Cardiac muscle cell (in vitro differentiated cells and primary cell): ENCODE data around the gene TTC1. TPM values are rescaled to one million over a fixed set of nuclear protein-coding genes. Genes with fewer than 3 reads are reported as not detected.

ENCODE experiments used
- DNase-seq, 2 donors: peaks; one replicate each; pipeline versions ENCODE4 v3.0.0 to v3.0.0-alpha.2; 2010 to 2017; ENCODE audit warnings: low read depth in 1 of 2, low spot score in 1 of 2
- H3K27ac ChIP-seq: fragments of 200-600 bp; sonication (generic); 2 replicates; pipeline ENCODE4 v1.5.1; 2016
- H3K27me3 ChIP-seq: fragments of 200-600 bp; sonication (generic); 2 replicates; pipeline ENCODE4 v1.6.0; 2016; ENCODE audit warnings: control low read depth
- H3K36me3 ChIP-seq: fragments of 200-600 bp; sonication (generic); 2 replicates; pipeline ENCODE4 v1.5.1; 2016; ENCODE audit warnings: control low read depth
- H3K4me1 ChIP-seq: fragments of 200-600 bp; sonication (generic); 2 replicates; pipeline ENCODE4 v1.8.1; 2017; ENCODE audit warnings: low read depth, mild to moderate bottlenecking, mixed run types
- H3K4me3 ChIP-seq: fragments of 200-600 bp; sonication (generic); 2 replicates; pipeline ENCODE4 v1.5.1; 2016; ENCODE audit warnings: mild to moderate bottlenecking
- H3K9me3 ChIP-seq: fragments of 200-600 bp; sonication (generic); 2 replicates; pipeline ENCODE4 v1.5.1; 2017; ENCODE audit warnings: low read depth, mild to moderate bottlenecking, control low read depth
- CTCF ChIP-seq: IDR thresholded peaks from 2 replicates; pipeline ENCODE4 v1.5.1; 2012; ENCODE audit warnings: low read depth, mild to moderate bottlenecking, low read length
- polyA plus RNA-seq: library from polyadenylated mRNA; unstranded; fragments of >200 nt; fragmentation: Nextera tagmentation; extraction: Ambion mirVana; gene quantifications from 2 replicates; pipeline ENCODE4 v1.2.1, GENCODE V29; 2016
- total RNA-seq: library from RNA; depleted of rRNA; stranded (reverse); fragments of >200 nt; gene quantifications from 2 replicates; pipeline ENCODE4 v1.2.3, GENCODE V29; 2016

Gene TTC1
- total and polyA plus RNA-seq, 2 experiments from 2014 or later: 28.1 to 54.6 TPM

- Histone ChIP-seq H3K27me3 (no peaks in the 10 kb centered on the region), H3K9me3 (no peaks in the 10 kb centered on the region), H3K4me3 (no peak overlapping the region), H3K4me1 (no peaks in the 10 kb centered on the region), H3K27ac (no peak overlapping the region), H3K36me3 (peaks cover 10% of the 10 kb centered on the region)
- TF ChIP-seq CTCF: no peak
- DNase-seq: no peak
Observed at GRCh38 chr5:160036243-160036642, 27.3 kb downstream of the TTC1 start.

GRCh38 chr5:160036884-160037283 lies 27.9 kb downstream of the TTC1 start:
- H3K9me3 ChIP-seq: no peaks in the 10 kb centered on the region
- no peak overlapping the region for H3K27ac ChIP-seq
- H3K4me1 ChIP-seq: no peaks in the 10 kb centered on the region
- peaks cover 10% of the 10 kb centered on the region for H3K36me3 ChIP-seq
- H3K27me3 ChIP-seq: no peaks in the 10 kb centered on the region
- no peak overlapping the region for H3K4me3 ChIP-seq
- no peak for TF ChIP-seq CTCF
- DNase-seq: no peak

GRCh38 chr5:160039810-160040470 lies 31.0 kb downstream of the TTC1 start:
- TF ChIP-seq CTCF: no peak
- Histone ChIP-seq H3K27ac (no peak overlapping the region), H3K9me3 (no peaks in the 10 kb centered on the region), H3K4me3 (no peak overlapping the region), H3K27me3 (no peaks in the 10 kb centered on the region), H3K4me1 (no peaks in the 10 kb centered on the region), H3K36me3 (peaks cover 10% of the 10 kb centered on the region)
- DNase-seq: peak in 1 of 2 donors; percentile 29

GRCh38 chr5:160040471-160040835 lies 31.5 kb downstream of the TTC1 start:
- no peaks in the 10 kb centered on the region for H3K9me3 ChIP-seq
- no peaks in the 10 kb centered on the region for H3K27me3 ChIP-seq
- DNase-seq: no peak
- H3K27ac ChIP-seq: no peak overlapping the region
- TF ChIP-seq CTCF: no peak
- H3K4me3 ChIP-seq: no peak overlapping the region
- no peaks in the 10 kb centered on the region for H3K4me1 ChIP-seq
- peaks cover 8% of the 10 kb centered on the region for H3K36me3 ChIP-seq

GRCh38 chr5:160042671-160043070 lies 33.7 kb downstream of the TTC1 start:
- no peak for TF ChIP-seq CTCF
- Histone ChIP-seq H3K9me3 (no peaks in the 10 kb centered on the region), H3K27me3 (no peaks in the 10 kb centered on the region), H3K4me3 (no peak overlapping the region), H3K4me1 (no peaks in the 10 kb centered on the region), H3K36me3 (peaks cover 5% of the 10 kb centered on the region), H3K27ac (no peak overlapping the region)
- DNase-seq: no peak
